IMR-90 (cell line): ENCODE results near the gene ATP13A2. TPM values are rescaled to one million over a fixed set of nuclear protein-coding genes. Genes with fewer than 3 reads are reported as not detected.
"Not testable (repeated sequence)": the region's sequence is repeated elsewhere in the genome, so short reads cannot be mapped to it uniquely, and the experiment has no call there.

Source experiments
- ATAC-seq: fragments of 200-7000 bp; cut with Tn5 transposase; 2 replicates; pipeline ENCODE4 v1.9.1; 2020; ENCODE audit warnings: low read depth, mild to moderate bottlenecking, moderate library complexity
- BruUV-seq: library from RNA; stranded (reverse); fragments of 400-500 nt; replicated peaks from 2 replicates; lab custom pipeline; 2021; lab: Mats Ljungman, UMichigan
- CTCF ChIA-PET: fragments of 300-600 bp; formaldehyde crosslinking; extraction: SDS; loops from one replicate; lab custom pipeline; 2021; ENCODE audit warnings: antibody characterized with exemption; lab: Yijun Ruan, JAX
- POLR2A ChIA-PET: fragments of 300-600 bp; sonication (Branson Sonifier 250); formaldehyde crosslinking; loops from one replicate; lab custom pipeline; 2022; ENCODE audit warnings: antibody characterized with exemption; ENCODE audit not compliant: unreplicated experiment; lab: Charles Lee
- DNase-seq: peaks from one replicate; pipeline ENCODE4 v3.0.0; 2013
- H2AFZ ChIP-seq: replicated peaks from 2 replicates; pipeline ENCODE3; 2013; ENCODE audit warnings: low read length, mild to moderate bottlenecking; ENCODE audit not compliant: poor library complexity
- H2AK5ac ChIP-seq: 2 replicates; pipeline ENCODE4 v1.6.1; 2013; ENCODE audit warnings: low read depth, low read length, inconsistent platforms
- H2AK9ac ChIP-seq: replicated peaks from 2 replicates; pipeline ENCODE3; 2013; ENCODE audit warnings: mild to moderate bottlenecking, low read depth, low read length, moderate library complexity; ENCODE audit not compliant: poor library complexity
- H2BK120ac ChIP-seq: 2 replicates; pipeline ENCODE4 v1.6.1; 2013; ENCODE audit warnings: low read depth, low read length, inconsistent platforms
- H2BK15ac ChIP-seq: 3 replicates; pipeline ENCODE4 v1.6.1; 2013; ENCODE audit warnings: low read depth, low read length, inconsistent platforms
- H2BK20ac ChIP-seq: 2 replicates; pipeline ENCODE4 v1.6.1; 2013; ENCODE audit warnings: low read depth, mild to moderate bottlenecking, inconsistent platforms, low read length, moderate library complexity
- H2BK5ac ChIP-seq: 2 replicates; pipeline ENCODE4 v1.6.1; 2013; ENCODE audit warnings: mild to moderate bottlenecking, low read depth, low read length, inconsistent platforms; ENCODE audit not compliant: poor library complexity, severe bottlenecking
- H3K14ac ChIP-seq: replicated peaks from 2 replicates; pipeline ENCODE4 v1.6.1; 2013; ENCODE audit warnings: low read depth, low read length, inconsistent platforms
- H3K18ac ChIP-seq: 2 replicates; pipeline ENCODE4 v1.6.1; 2013; ENCODE audit warnings: low read depth, low read length, control low read depth
- H3K23ac ChIP-seq: 2 replicates; pipeline ENCODE4 v1.6.1; 2013; ENCODE audit warnings: low read depth, low read length, inconsistent platforms
- H3K27ac ChIP-seq: 2 replicates; pipeline ENCODE4 v1.5.1; 2013; ENCODE audit warnings: mild to moderate bottlenecking, control low read depth, low read length; ENCODE audit not compliant: insufficient read depth
- H3K27me3 ChIP-seq: 2 replicates; pipeline ENCODE4 v1.6.1; 2013; ENCODE audit warnings: low read length; ENCODE audit not compliant: control insufficient read depth, insufficient read depth
- H3K36me3 ChIP-seq: 2 replicates; pipeline ENCODE4 v1.6.1; 2013; ENCODE audit warnings: low read length, mixed read lengths; ENCODE audit not compliant: control insufficient read depth, insufficient read depth
- H3K4ac ChIP-seq: 2 replicates; pipeline ENCODE4 v1.6.1; 2013; ENCODE audit warnings: low read depth, low read length, inconsistent platforms
- H3K4me1 ChIP-seq: 2 replicates; pipeline ENCODE4 v1.6.1; 2013; ENCODE audit warnings: low read length, mixed read lengths; ENCODE audit not compliant: control insufficient read depth, insufficient read depth
- H3K4me2 ChIP-seq: 2 replicates; pipeline ENCODE4 v1.6.1; 2013; ENCODE audit warnings: low read depth, mild to moderate bottlenecking, control low read depth, low read length, moderate library complexity
- H3K4me3 ChIP-seq: 2 replicates; pipeline ENCODE4 v1.5.1; 2013; ENCODE audit warnings: low read depth, mild to moderate bottlenecking, control low read depth, low read length, moderate library complexity; ENCODE audit not compliant: insufficient read depth
- H3K56ac ChIP-seq: 2 replicates; pipeline ENCODE4 v1.6.1; 2013; ENCODE audit warnings: low read length, inconsistent platforms; ENCODE audit not compliant: insufficient read depth; ENCODE audit errors: extremely low read depth
- H3K79me1 ChIP-seq, 2 experiments: 2 replicates each; pipeline ENCODE4 v1.6.1; 2013; ENCODE audit warnings: low read length in 2 of 2, inconsistent platforms in 1 of 2, low read depth in 1 of 2
- H3K9ac ChIP-seq: 2 replicates; pipeline ENCODE4 v1.6.1; 2013; ENCODE audit warnings: low read depth, low read length, control low read depth
- H3K9me1 ChIP-seq: 2 replicates; pipeline ENCODE4 v1.6.1; 2013; ENCODE audit warnings: low read length, inconsistent platforms; ENCODE audit not compliant: insufficient read depth
- H3K9me3 ChIP-seq: 2 replicates; pipeline ENCODE4 v1.6.1; 2013; ENCODE audit warnings: low read length; ENCODE audit not compliant: control insufficient read depth, insufficient read depth
- H4K20me1 ChIP-seq: 2 replicates; pipeline ENCODE4 v1.6.1; 2013; ENCODE audit warnings: low read length, inconsistent platforms; ENCODE audit not compliant: insufficient read depth
- H4K5ac ChIP-seq: 2 replicates; pipeline ENCODE4 v1.6.1; 2013; ENCODE audit warnings: mild to moderate bottlenecking, low read depth, low read length, control low read depth
- H4K8ac ChIP-seq, 2 experiments: 2 replicates each; pipeline ENCODE4 v1.6.1; 2013; ENCODE audit warnings: low read depth in 2 of 2, low read length in 2 of 2, control low read depth in 1 of 2, inconsistent platforms in 1 of 2
- H4K91ac ChIP-seq: 2 replicates; pipeline ENCODE4 v1.6.1; 2013; ENCODE audit warnings: low read depth, low read length, inconsistent platforms; ENCODE audit not compliant: insufficient read depth
- WGBS, 2 experiments: methylation state at CpG; one replicate each; pipeline versions ENCODE4 v1.1.5 to v1.1.7; 2013; ENCODE audit warnings: missing lambda C conversion rate in 2 of 2; ENCODE audit not compliant: insufficient read length in 1 of 2; ENCODE audit errors: extremely low coverage in 2 of 2; 5-methylcytosine and 5-hydroxymethylcytosine counted together
- dilution Hi-C: fragments of 300-500 bp; cut with HindIII; formaldehyde crosslinking; loops from one replicate; pipeline ENCODE4 v1.14.3; 2018; ENCODE audit warnings: low sequenced_read_pairs; ENCODE audit not compliant: unreplicated experiment
- in situ Hi-C: fragments of 300-500 bp; cut with MboI; formaldehyde crosslinking; loops from 3 replicates; pipeline ENCODE4 v1.14.3; 2019; ENCODE audit warnings: low sequenced_read_pairs, inconsistent platforms, mixed read lengths
- intact Hi-C: fragments of 100-400 bp; cut with micrococcal nuclease; formaldehyde crosslinking; loops from 2 replicates; pipeline ENCODE4 v1.10.0; 2022
- polyA plus RNA-seq, 3 experiments: library from polyadenylated mRNA; depleted of rRNA; stranded (reverse); fragments of >200 nt; gene quantifications; 2 replicates each; pipeline ENCODE4 v1.2.3, GENCODE V29; 2012; ENCODE audit warnings: low replicate concordance in 1 of 3
- total RNA-seq: library from RNA; depleted of rRNA; stranded (reverse); fragments of >200 nt; gene quantifications from 2 replicates; pipeline ENCODE4 v1.2.3, GENCODE V29; 2012

Gene ATP13A2
- total and polyA plus RNA-seq, 2 of the 4 experiments (the other 2 are of a cell fraction) = 5.7 to 18.9 TPM

DNA sequence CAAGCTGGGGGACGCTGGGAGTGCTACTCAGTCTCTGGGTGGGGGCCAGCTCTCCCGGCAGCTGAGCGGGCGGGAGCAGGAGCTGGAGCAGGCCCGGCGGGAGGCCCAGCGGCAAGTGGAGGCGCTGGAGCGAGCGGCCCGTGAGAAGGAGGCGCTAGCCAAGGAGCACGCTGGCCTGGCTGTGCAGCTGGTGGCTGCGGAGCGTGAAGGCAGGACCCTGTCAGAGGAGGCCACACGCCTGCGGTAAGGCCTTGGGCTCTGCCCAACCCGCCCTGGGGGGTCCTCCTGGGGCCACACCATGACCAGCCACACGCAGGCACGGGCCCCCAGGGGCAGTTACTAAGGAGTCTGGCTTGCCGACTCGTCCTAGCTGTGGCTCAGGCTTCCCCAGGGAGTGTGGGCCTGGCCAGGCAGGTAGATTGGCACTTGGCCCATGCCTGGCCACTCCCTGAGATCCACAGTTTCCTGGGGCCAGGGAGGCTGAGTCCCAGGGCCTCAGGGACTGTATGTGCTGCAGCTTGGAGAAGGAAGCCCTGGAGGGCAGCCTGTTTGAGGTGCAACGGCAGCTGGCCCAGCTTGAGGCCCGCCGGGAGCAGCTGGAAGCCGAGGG, 63.3 kb downstream of the ATP13A2 start:
- H2BK5ac ChIP-seq, H2AK5ac ChIP-seq, H2AFZ ChIP-seq, POLR2A ChIA-PET, H3K14ac ChIP-seq, H2BK120ac ChIP-seq, H3K9me1 ChIP-seq, DNase-seq, H3K4ac ChIP-seq, H3K56ac ChIP-seq, H3K4me1 ChIP-seq, H3K9ac ChIP-seq, intact Hi-C loops, H3K23ac ChIP-seq, H4K20me1 ChIP-seq, H3K18ac ChIP-seq, H4K8ac ChIP-seq, H2AK9ac ChIP-seq, ATAC-seq, H4K91ac ChIP-seq, H2BK20ac ChIP-seq, H3K79me1 ChIP-seq, H3K9me3 ChIP-seq, H4K5ac ChIP-seq, dilution Hi-C loops, H3K36me3 ChIP-seq, H3K4me3 ChIP-seq, BruUV-seq, H2BK15ac ChIP-seq, H3K27ac ChIP-seq, H3K4me2 ChIP-seq, H3K27me3 ChIP-seq: not testable (repeated sequence)
- in situ Hi-C loops = loop anchor here (5.0 kb wide), 1 partner anchor 326 kb away; no protein-coding TSS in a partner anchor
- WGBS, 2 experiments = 89% methylated on average over 26 of the region's 26 CpGs; no CpG with 5 or more reads in 1 of the 2 experiments
- CTCF ChIA-PET = interaction anchor here (1.1 kb wide), 1 partner anchor 30 kb away, joined by 3 read pairs; no protein-coding TSS in a partner anchor
